Heart left ventricle (tissue), 13 donors: ENCODE results near the gene EFCAB5.

Experiments used
- CTCF ChIP-seq, 12 donors: fragments of 200-600 bp; sonication (generic) in 4 of 12; IDR thresholded peaks; one replicate each; pipeline versions ENCODE4 v1.5.0 to v1.8.0; 2018 to 2022; ENCODE audit warnings: antibody characterized with exemption in 12 of 12, mild to moderate bottlenecking in 5 of 12
- POLR2A ChIP-seq, 2 donors: fragments of 450-650 bp; IDR thresholded peaks; one replicate each; pipeline ENCODE4 v1.6.1; 2017; ENCODE audit warnings: antibody characterized with exemption in 2 of 2, mild to moderate bottlenecking in 2 of 2, moderate library complexity in 2 of 2
- donor health status: ischemic (EF 13 %, LVEDD 7.1; RV severe dilation, severe dysfunction).
- donor health status: DM: no; HTN: yes; CAD: no.
- donor health status: DM: no; HTN: no; CAD: no.
- donor health status: ischemic (EF 25% LVEDD 6.9; RV normal size, moderate dysfunction).
- donor health status: ischemic (EF 25% LVEDD 5.7; RV mildly dilated, moderate dysfunction).
- donor health status: ischemic (EF 35%, LVEDD 5.7; RV mildly dilated, moderate dysfunction).
- donor health status: nonischemic (EF 11% LVEDD 7.7; RV severe dilation, severe dysfunction).
- donor health status: DM: yes; HTN: yes; CAD: no.
- donor health status: PGD.
- donor health status: ischemic (EF 29% LVEDD 5.4; RV normal size, mild dysfunction).
- donor health status: nonischemic (EF 23%, LVEDD 6.1; RV moderate dilation, normal function).

GRCh38 chr17:29911641-29912177 is 29.7 kb upstream of the EFCAB5 start:
- TF ChIP-seq CTCF (IDR thresholded peaks at IDR 0.05) (no peak), POLR2A (IDR thresholded peaks at IDR 0.05) (no peak)
